ENCODE measurements around the gene TRRAP. TPM values are rescaled to one million over a fixed set of nuclear protein-coding genes. Genes with fewer than 3 reads are reported as not detected.

TRRAP gene
- total and polyA plus RNA-seq, 2 donors = 11.3 to 15.1 TPM

DNA sequence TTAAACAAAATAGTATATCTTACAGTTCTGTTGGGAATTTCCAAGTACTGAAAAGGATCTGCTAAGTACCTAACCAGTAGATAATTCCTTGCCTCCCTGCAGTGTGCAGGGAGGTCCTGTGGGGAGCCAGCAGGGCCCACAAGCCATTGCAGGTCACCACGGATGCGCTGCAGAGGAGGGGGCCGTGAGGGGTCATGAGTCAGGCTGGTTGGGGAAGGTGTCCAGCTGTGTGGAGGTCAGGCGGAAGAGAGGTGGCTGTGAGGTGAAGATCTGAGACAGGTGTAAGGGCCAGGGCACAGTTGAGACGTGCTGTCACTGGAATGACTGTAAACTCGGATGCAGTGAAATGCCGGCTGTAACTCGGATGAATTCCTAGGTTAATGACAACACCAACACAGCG lies 80.6 kb downstream of the TRRAP start:
- no peaks in the 10 kb centered on the region for H3K9me3 ChIP-seq (ENCODE audit: control insufficient read depth in 2 of 2, insufficient read depth in 1 of 2, low read length in 1 of 2)
- DNase-seq (ENCODE audit: low read depth in 6 of 9, low spot score in 9 of 9) = no peak
- peaks cover 83 to 93% of the 10 kb centered on the region in 2 donors for H3K36me3 ChIP-seq (ENCODE audit: control insufficient read depth in 2 of 2, insufficient read depth in 2 of 2, low read length in 1 of 2)
- no peaks in the 10 kb centered on the region for H3K4me1 ChIP-seq (ENCODE audit: control insufficient read depth in 2 of 2, insufficient read depth in 2 of 2, low read length in 2 of 2)
- WGBS = 98% methylated on average over 9 of the region's 9 CpGs
- no peaks in the 10 kb centered on the region for H3K27me3 ChIP-seq (ENCODE audit: control insufficient read depth in 2 of 2, insufficient read depth in 1 of 2, low read length in 1 of 2)
- no peak overlapping the region for H3K27ac ChIP-seq (ENCODE audit: low read depth in 1 of 2, low read length in 1 of 2)
- H3K4me3 ChIP-seq (ENCODE audit: low read length in 2 of 2) = no peak overlapping the region

- Histone ChIP-seq H3K36me3 (ENCODE audit: control insufficient read depth in 2 of 2, insufficient read depth in 2 of 2, low read length in 1 of 2) (peaks cover 72 to 87% of the 10 kb centered on the region in 2 donors), H3K9me3 (ENCODE audit: control insufficient read depth in 2 of 2, insufficient read depth in 1 of 2, low read length in 1 of 2) (no peaks in the 10 kb centered on the region), H3K27me3 (ENCODE audit: control insufficient read depth in 2 of 2, insufficient read depth in 1 of 2, low read length in 1 of 2) (no peaks in the 10 kb centered on the region), H3K4me3 (ENCODE audit: low read length in 2 of 2) (no peak overlapping the region), H3K4me1 (ENCODE audit: control insufficient read depth in 2 of 2, insufficient read depth in 2 of 2, low read length in 2 of 2) (no peaks in the 10 kb centered on the region), H3K27ac (ENCODE audit: low read depth in 1 of 2, low read length in 1 of 2) (no peak overlapping the region)
- 98% methylated on average over 10 of the region's 10 CpGs for WGBS
- DNase-seq (ENCODE audit: low read depth in 6 of 9, low spot score in 9 of 9) = no peak
Observed at GRCh38 chr7:98963305-98963704, 85.0 kb downstream of the TRRAP start.

GRCh38 chr7:98964596-98964995 lies 86.3 kb downstream of the TRRAP start:
- WGBS = 98% methylated on average over 10 of the region's 10 CpGs
- H3K9me3 ChIP-seq (ENCODE audit: control insufficient read depth in 2 of 2, insufficient read depth in 1 of 2, low read length in 1 of 2) = no peaks in the 10 kb centered on the region
- no peak overlapping the region for H3K4me3 ChIP-seq (ENCODE audit: low read length in 2 of 2)
- H3K4me1 ChIP-seq (ENCODE audit: control insufficient read depth in 2 of 2, insufficient read depth in 2 of 2, low read length in 2 of 2) = no peaks in the 10 kb centered on the region
- peaks cover 75 to 88% of the 10 kb centered on the region in 2 donors for H3K36me3 ChIP-seq (ENCODE audit: control insufficient read depth in 2 of 2, insufficient read depth in 2 of 2, low read length in 1 of 2)
- no peak overlapping the region for H3K27ac ChIP-seq (ENCODE audit: low read depth in 1 of 2, low read length in 1 of 2)
- H3K27me3 ChIP-seq (ENCODE audit: control insufficient read depth in 2 of 2, insufficient read depth in 1 of 2, low read length in 1 of 2) = no peaks in the 10 kb centered on the region
- no peak for DNase-seq (ENCODE audit: low read depth in 6 of 9, low spot score in 9 of 9)

GRCh38 chr7:98968621-98969020 lies 90.3 kb downstream of the TRRAP start:
- no peak for DNase-seq (ENCODE audit: low read depth in 6 of 9, low spot score in 9 of 9)
- Histone ChIP-seq H3K36me3 (ENCODE audit: control insufficient read depth in 2 of 2, insufficient read depth in 2 of 2, low read length in 1 of 2) (peaks cover 83 to 88% of the 10 kb centered on the region in 2 donors), H3K4me1 (ENCODE audit: control insufficient read depth in 2 of 2, insufficient read depth in 2 of 2, low read length in 2 of 2) (no peaks in the 10 kb centered on the region), H3K4me3 (ENCODE audit: low read length in 2 of 2) (no peak overlapping the region), H3K27me3 (ENCODE audit: control insufficient read depth in 2 of 2, insufficient read depth in 1 of 2, low read length in 1 of 2) (no peaks in the 10 kb centered on the region), H3K9me3 (ENCODE audit: control insufficient read depth in 2 of 2, insufficient read depth in 1 of 2, low read length in 1 of 2) (no peaks in the 10 kb centered on the region), H3K27ac (ENCODE audit: low read depth in 1 of 2, low read length in 1 of 2) (no peak overlapping the region)
- WGBS = 97% methylated on average over 14 of the region's 14 CpGs

DNA sequence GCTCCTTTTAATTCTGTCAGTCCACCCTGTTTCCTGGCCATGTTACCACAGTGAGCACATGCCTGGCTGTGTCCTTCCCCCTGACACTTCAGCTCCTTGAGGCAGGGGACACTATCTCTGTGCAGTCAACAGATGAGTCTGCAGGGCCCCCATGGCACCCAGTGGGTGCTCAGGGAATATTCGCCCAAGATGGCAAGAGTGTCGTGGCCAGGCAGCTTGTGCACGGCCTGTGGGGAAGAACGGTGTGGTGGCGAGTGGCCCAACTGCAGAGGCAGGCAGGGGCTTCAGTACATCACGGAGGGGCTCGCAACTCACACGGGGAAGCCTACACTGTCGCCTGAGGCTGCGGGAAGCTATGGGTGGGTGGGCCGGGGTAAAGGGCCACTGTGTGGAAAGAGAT lies 91.1 kb downstream of the TRRAP start:
- no peaks in the 10 kb centered on the region for H3K9me3 ChIP-seq (ENCODE audit: control insufficient read depth in 2 of 2, insufficient read depth in 1 of 2, low read length in 1 of 2)
- no peak overlapping the region for H3K4me3 ChIP-seq (ENCODE audit: low read length in 2 of 2)
- no peaks in the 10 kb centered on the region for H3K4me1 ChIP-seq (ENCODE audit: control insufficient read depth in 2 of 2, insufficient read depth in 2 of 2, low read length in 2 of 2)
- no peak for DNase-seq (ENCODE audit: low read depth in 6 of 9, low spot score in 9 of 9)
- H3K36me3 ChIP-seq (ENCODE audit: control insufficient read depth in 2 of 2, insufficient read depth in 2 of 2, low read length in 1 of 2) = peaks cover 88 to 91% of the 10 kb centered on the region in 2 donors
- WGBS = 93% methylated on average over 11 of the region's 11 CpGs
- no peak overlapping the region for H3K27ac ChIP-seq (ENCODE audit: low read depth in 1 of 2, low read length in 1 of 2)
- no peaks in the 10 kb centered on the region for H3K27me3 ChIP-seq (ENCODE audit: control insufficient read depth in 2 of 2, insufficient read depth in 1 of 2, low read length in 1 of 2)

DNA sequence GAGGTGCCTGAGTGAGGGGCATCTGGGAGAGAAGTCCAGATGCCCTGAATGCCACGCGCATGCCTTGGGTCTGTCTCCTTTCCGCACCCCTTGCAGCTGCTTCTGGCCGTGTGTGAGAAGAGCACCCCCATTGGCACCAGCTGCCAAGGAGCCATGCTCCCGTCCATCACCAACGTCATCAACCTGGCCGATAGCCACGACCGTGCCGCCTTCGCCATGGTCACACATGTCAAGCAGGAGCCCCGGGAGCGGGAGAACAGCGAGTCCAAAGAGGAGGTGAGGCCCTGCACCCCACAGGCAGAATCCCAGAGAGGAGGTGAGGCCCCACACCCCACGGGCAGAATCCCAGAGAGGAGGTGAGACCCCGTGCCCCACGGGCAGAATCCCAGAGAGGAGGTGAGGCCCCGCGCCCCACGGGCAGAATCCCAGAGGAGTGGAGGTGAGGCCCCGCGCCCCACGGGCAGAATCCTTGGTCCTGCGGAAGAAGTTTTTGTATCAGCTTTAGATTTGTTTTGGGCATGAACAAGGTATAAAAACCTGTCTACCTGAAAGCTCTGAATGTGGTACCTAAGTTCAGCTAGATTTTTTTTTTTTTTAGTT lies 91.8 kb downstream of the TRRAP start:
- no peak overlapping the region for H3K4me3 ChIP-seq (ENCODE audit: low read length in 2 of 2)
- no peaks in the 10 kb centered on the region for H3K27me3 ChIP-seq (ENCODE audit: control insufficient read depth in 2 of 2, insufficient read depth in 1 of 2, low read length in 1 of 2)
- WGBS = 98% methylated on average over 24 of the region's 24 CpGs
- no peaks in the 10 kb centered on the region for H3K9me3 ChIP-seq (ENCODE audit: control insufficient read depth in 2 of 2, insufficient read depth in 1 of 2, low read length in 1 of 2)
- peaks cover 88 to 91% of the 10 kb centered on the region in 2 donors for H3K36me3 ChIP-seq (ENCODE audit: control insufficient read depth in 2 of 2, insufficient read depth in 2 of 2, low read length in 1 of 2)
- H3K27ac ChIP-seq (ENCODE audit: low read depth in 1 of 2, low read length in 1 of 2) = no peak overlapping the region
- DNase-seq (ENCODE audit: low read depth in 6 of 9, low spot score in 9 of 9) = no peak
- no peaks in the 10 kb centered on the region for H3K4me1 ChIP-seq (ENCODE audit: control insufficient read depth in 2 of 2, insufficient read depth in 2 of 2, low read length in 2 of 2)

- WGBS = 98% methylated on average over 12 of the region's 12 CpGs
- H3K4me1 ChIP-seq (ENCODE audit: control insufficient read depth in 2 of 2, insufficient read depth in 2 of 2, low read length in 2 of 2) = no peaks in the 10 kb centered on the region
- H3K4me3 ChIP-seq (ENCODE audit: low read length in 2 of 2) = no peak overlapping the region
- H3K36me3 ChIP-seq (ENCODE audit: control insufficient read depth in 2 of 2, insufficient read depth in 2 of 2, low read length in 1 of 2) = peaks cover 88 to 91% of the 10 kb centered on the region in 2 donors
- DNase-seq (ENCODE audit: low read depth in 6 of 9, low spot score in 9 of 9) = no peak
- H3K27ac ChIP-seq (ENCODE audit: low read depth in 1 of 2, low read length in 1 of 2) = no peak overlapping the region
- H3K27me3 ChIP-seq (ENCODE audit: control insufficient read depth in 2 of 2, insufficient read depth in 1 of 2, low read length in 1 of 2) = no peaks in the 10 kb centered on the region
- no peaks in the 10 kb centered on the region for H3K9me3 ChIP-seq (ENCODE audit: control insufficient read depth in 2 of 2, insufficient read depth in 1 of 2, low read length in 1 of 2)
Observed at GRCh38 chr7:98970805-98971204, 92.5 kb downstream of the TRRAP start.

GRCh38 chr7:98974205-98974604 lies 95.9 kb downstream of the TRRAP start:
- WGBS = 100% methylated on average over 4 of the region's 4 CpGs
- Histone ChIP-seq H3K27me3 (ENCODE audit: control insufficient read depth in 2 of 2, insufficient read depth in 1 of 2, low read length in 1 of 2) (no peaks in the 10 kb centered on the region), H3K27ac (ENCODE audit: low read depth in 1 of 2, low read length in 1 of 2) (no peak overlapping the region), H3K36me3 (ENCODE audit: control insufficient read depth in 2 of 2, insufficient read depth in 2 of 2, low read length in 1 of 2) (peaks cover 96 to 98% of the 10 kb centered on the region in 2 donors), H3K4me3 (ENCODE audit: low read length in 2 of 2) (no peak overlapping the region), H3K4me1 (ENCODE audit: control insufficient read depth in 2 of 2, insufficient read depth in 2 of 2, low read length in 2 of 2) (no peaks in the 10 kb centered on the region), H3K9me3 (ENCODE audit: control insufficient read depth in 2 of 2, insufficient read depth in 1 of 2, low read length in 1 of 2) (no peaks in the 10 kb centered on the region)
- DNase-seq (ENCODE audit: low read depth in 6 of 9, low spot score in 9 of 9) = no peak

GRCh38 chr7:98974906-98975816 lies 96.8 kb downstream of the TRRAP start:
- DNase-seq (ENCODE audit: low read depth in 6 of 9, low spot score in 9 of 9) = no peak
- H3K36me3 ChIP-seq (ENCODE audit: control insufficient read depth in 2 of 2, insufficient read depth in 2 of 2, low read length in 1 of 2) = peaks cover 96 to 97% of the 10 kb centered on the region in 2 donors
- H3K27ac ChIP-seq (ENCODE audit: low read depth in 1 of 2, low read length in 1 of 2) = no peak overlapping the region
- H3K4me1 ChIP-seq (ENCODE audit: control insufficient read depth in 2 of 2, insufficient read depth in 2 of 2, low read length in 2 of 2) = no peaks in the 10 kb centered on the region
- no peak overlapping the region for H3K4me3 ChIP-seq (ENCODE audit: low read length in 2 of 2)
- H3K9me3 ChIP-seq (ENCODE audit: control insufficient read depth in 2 of 2, insufficient read depth in 1 of 2, low read length in 1 of 2) = no peaks in the 10 kb centered on the region
- H3K27me3 ChIP-seq (ENCODE audit: control insufficient read depth in 2 of 2, insufficient read depth in 1 of 2, low read length in 1 of 2) = no peaks in the 10 kb centered on the region
- WGBS = 95% methylated on average over 17 of the region's 17 CpGs
